HFF-Myc (cell line): ENCODE results near the gene KIF2A.

Experiments
- DNase-seq: peaks from one replicate; pipeline ENCODE4 v3.0.0-alpha.2; 2011; ENCODE audit warnings: low read depth; ENCODE audit errors: extremely low read depth
- H3K4me3 ChIP-seq: replicated peaks from 2 replicates; pipeline ENCODE4 v1.5.1; 2011; ENCODE audit warnings: low read depth, mild to moderate bottlenecking, control low read depth, low read length
- TF ChIP-seq, protein P1 (sequence below): IDR thresholded peaks from 2 replicates; pipeline ENCODE4 v1.5.1; 2012; ENCODE audit warnings: mild to moderate bottlenecking, low read depth, low read length, control low read depth; ENCODE audit errors: missing control alignments

Gene KIF2A

GRCh38 chr5:62309107-62309506 is 3.1 kb downstream of the KIF2A start:
- DNase-seq: no peak
- H3K4me3 ChIP-seq: no peak overlapping the region
- TF ChIP-seq, protein P1, sequence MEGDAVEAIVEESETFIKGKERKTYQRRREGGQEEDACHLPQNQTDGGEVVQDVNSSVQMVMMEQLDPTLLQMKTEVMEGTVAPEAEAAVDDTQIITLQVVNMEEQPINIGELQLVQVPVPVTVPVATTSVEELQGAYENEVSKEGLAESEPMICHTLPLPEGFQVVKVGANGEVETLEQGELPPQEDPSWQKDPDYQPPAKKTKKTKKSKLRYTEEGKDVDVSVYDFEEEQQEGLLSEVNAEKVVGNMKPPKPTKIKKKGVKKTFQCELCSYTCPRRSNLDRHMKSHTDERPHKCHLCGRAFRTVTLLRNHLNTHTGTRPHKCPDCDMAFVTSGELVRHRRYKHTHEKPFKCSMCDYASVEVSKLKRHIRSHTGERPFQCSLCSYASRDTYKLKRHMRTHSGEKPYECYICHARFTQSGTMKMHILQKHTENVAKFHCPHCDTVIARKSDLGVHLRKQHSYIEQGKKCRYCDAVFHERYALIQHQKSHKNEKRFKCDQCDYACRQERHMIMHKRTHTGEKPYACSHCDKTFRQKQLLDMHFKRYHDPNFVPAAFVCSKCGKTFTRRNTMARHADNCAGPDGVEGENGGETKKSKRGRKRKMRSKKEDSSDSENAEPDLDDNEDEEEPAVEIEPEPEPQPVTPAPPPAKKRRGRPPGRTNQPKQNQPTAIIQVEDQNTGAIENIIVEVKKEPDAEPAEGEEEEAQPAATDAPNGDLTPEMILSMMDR: no peak

GRCh38 chr5:62310426-62311143 is 4.6 kb downstream of the KIF2A start:
- no peak overlapping the region for H3K4me3 ChIP-seq
- TF ChIP-seq, protein P1: no peak
- DNase-seq: no peak

- no peak for DNase-seq
- H3K4me3 ChIP-seq: no peak overlapping the region
- TF ChIP-seq, protein P1: no peak
Observed at GRCh38 chr5:62312036-62312435, 6.0 kb downstream of the KIF2A start.

GRCh38 chr5:62312674-62313073 is 6.7 kb downstream of the KIF2A start:
- no peak for DNase-seq
- TF ChIP-seq, protein P1: no peak
- no peak overlapping the region for H3K4me3 ChIP-seq

DNA sequence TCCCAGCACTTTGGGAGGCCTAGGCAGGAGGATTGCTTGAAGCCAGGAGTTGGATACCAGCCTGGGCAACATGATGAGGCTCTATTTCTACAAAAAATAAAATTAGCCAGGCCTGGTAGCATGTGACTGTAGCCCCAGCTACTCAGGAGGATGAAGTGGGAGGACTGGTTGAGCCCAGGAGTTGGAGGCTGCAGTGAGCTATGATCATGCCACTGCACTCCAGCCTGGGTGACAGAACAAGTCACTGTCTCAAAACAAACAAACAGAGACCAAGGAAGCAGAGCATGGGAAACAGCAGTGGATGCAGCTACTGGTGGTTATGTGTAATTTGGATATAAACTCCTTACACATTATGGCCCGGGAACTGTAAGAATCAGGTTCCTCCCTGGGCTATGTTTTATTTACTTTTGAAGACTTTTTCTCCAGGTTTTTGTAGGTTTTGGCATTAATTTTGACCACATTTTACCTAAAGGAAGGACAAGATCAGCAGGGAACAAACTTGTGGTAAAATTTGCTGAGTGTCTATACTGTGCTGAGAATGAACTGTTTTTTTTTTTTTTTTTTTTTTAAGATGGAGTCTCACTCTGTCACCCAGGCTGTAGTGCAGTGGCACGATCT is 8.3 kb downstream of the KIF2A start:
- H3K4me3 ChIP-seq: no peak overlapping the region
- TF ChIP-seq, protein P1: no peak
- no peak for DNase-seq

GRCh38 chr5:62315376-62316175 is 9.6 kb downstream of the KIF2A start:
- TF ChIP-seq, protein P1: no peak
- no peak for DNase-seq
- no peak overlapping the region for H3K4me3 ChIP-seq
